GM21528 (cell line): ENCODE measurements around the gene MAGI3.
A peak's percentile ranks its signal among the peaks of the same experiment; 100 is the strongest.

ENCODE experiments used
- ATAC-seq: cut with Tn5 transposase; IDR thresholded peaks from one replicate; pipeline ENCODE4 v1.9.1; 2021; ENCODE audit warnings: mild to moderate bottlenecking, moderate library complexity; ENCODE audit not compliant: unreplicated experiment, low FRiP score

The MAGI3 gene

GRCh38 chr1:113389953-113390834, at the start of gene MAGI3:
TSS of gene MAGI3 (plus strand) at chr1:113390515. CDS start at chr1:113391034, 519 bp downstream.
- ATAC-seq = peak; percentile 99

- no peak for ATAC-seq
Observed at GRCh38 chr1:113353580-113353979, 36.7 kb upstream of the MAGI3 start.

GRCh38 chr1:113363935-113364334, 26.4 kb upstream of the MAGI3 start:
- no peak for ATAC-seq

- ATAC-seq = no peak
Observed at GRCh38 chr1:113369040-113369439, 21.3 kb upstream of the MAGI3 start.

- no peak for ATAC-seq
Observed at GRCh38 chr1:113369699-113370098, 20.6 kb upstream of the MAGI3 start.

GRCh38 chr1:113370868-113371267, 19.4 kb upstream of the MAGI3 start:
- ATAC-seq = no peak

- ATAC-seq = no peak
Observed at GRCh38 chr1:113372546-113372945, 17.8 kb upstream of the MAGI3 start.

GRCh38 chr1:113373644-113374043, 16.7 kb upstream of the MAGI3 start:
- ATAC-seq = no peak

- no peak for ATAC-seq
Observed at GRCh38 chr1:113375878-113376277, 14.4 kb upstream of the MAGI3 start.

- ATAC-seq = no peak
Observed at GRCh38 chr1:113380075-113380474, 10.2 kb upstream of the MAGI3 start.

GRCh38 chr1:113388017-113388620, 2.2 kb upstream of the MAGI3 start:
- no peak for ATAC-seq

GRCh38 chr1:113388621-113389358, 1.5 kb upstream of the MAGI3 start:
- ATAC-seq = no peak

GRCh38 chr1:113389359-113389952, 859 bp upstream of the MAGI3 start:
- ATAC-seq = no peak

GRCh38 chr1:113390871-113391648, 745 bp downstream of the MAGI3 start:
- ATAC-seq = peak; percentile 23

GRCh38 chr1:113391649-113392271, 1.4 kb downstream of the MAGI3 start:
- no peak for ATAC-seq

GRCh38 chr1:113392541-113393128, 2.3 kb downstream of the MAGI3 start:
- ATAC-seq = no peak

GRCh38 chr1:113394043-113394862, 3.9 kb downstream of the MAGI3 start:
- no peak for ATAC-seq

- no peak for ATAC-seq
Observed at GRCh38 chr1:113394863-113395259, 4.5 kb downstream of the MAGI3 start.
